ENCODE data around the gene GPR45.
"Not testable (repeated sequence)": the region's sequence is repeated elsewhere in the genome, so short reads cannot be mapped to it uniquely, and the experiment has no call there.

The GPR45 gene

DNA sequence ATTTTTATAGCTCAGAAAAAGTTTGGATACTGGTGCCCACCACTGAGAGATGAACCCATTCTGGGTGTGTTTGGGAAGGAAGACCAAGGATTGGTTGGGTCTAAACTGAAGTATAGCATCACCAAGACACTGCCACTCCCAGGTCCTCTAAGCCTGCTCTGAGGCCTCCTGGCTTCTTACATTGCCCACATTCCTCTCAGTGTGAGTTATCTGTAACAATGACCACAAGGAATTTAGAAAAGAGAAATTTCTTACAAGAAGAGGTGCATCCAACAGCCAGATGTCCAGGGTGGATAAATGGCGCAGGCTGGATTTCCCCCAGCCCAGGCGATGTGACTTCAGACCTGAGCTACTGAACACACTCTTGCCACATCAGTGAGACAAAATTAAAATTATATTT is 1.6 kb upstream of the GPR45 start:
- no peaks in the 10 kb centered on the region for H3K36me3 ChIP-seq (ENCODE audit: control insufficient read depth, low read depth, low read length)
- no peak overlapping the region for H3K27ac ChIP-seq (ENCODE audit: low read length)
- no peak overlapping the region for H3K9ac ChIP-seq (ENCODE audit: low read length)
- peaks cover 6% of the 10 kb centered on the region for H3K27me3 ChIP-seq (ENCODE audit: control insufficient read depth, insufficient read depth, low read length)
- H3K9me3 ChIP-seq (ENCODE audit: control insufficient read depth, low read depth, low read length): no peaks in the 10 kb centered on the region
- H3K4me3 ChIP-seq (ENCODE audit: low read length): no peak overlapping the region
- no peaks in the 10 kb centered on the region for H3K4me1 ChIP-seq (ENCODE audit: control insufficient read depth, low read depth, low read length)

DNA sequence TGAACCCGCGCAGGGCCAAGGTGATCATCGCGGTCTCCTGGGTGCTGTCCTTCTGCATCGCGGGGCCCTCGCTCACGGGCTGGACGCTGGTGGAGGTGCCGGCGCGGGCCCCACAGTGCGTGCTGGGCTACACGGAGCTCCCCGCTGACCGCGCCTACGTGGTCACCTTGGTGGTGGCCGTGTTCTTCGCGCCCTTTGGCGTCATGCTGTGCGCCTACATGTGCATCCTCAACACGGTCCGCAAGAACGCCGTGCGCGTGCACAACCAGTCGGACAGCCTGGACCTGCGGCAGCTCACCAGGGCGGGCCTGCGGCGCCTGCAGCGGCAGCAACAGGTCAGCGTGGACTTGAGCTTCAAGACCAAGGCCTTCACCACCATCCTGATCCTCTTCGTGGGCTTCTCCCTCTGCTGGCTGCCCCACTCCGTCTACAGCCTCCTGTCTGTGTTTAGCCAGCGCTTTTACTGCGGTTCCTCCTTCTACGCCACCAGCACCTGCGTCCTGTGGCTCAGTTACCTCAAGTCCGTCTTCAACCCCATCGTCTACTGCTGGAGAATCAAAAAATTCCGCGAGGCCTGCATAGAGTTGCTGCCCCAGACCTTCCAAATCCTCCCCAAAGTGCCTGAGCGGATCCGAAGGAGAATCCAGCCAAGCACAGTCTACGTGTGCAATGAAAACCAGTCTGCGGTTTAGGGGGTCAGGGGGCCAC is 897 bp downstream of the GPR45 start:
- Histone ChIP-seq H3K36me3 (ENCODE audit: control insufficient read depth, low read depth, low read length) (no peaks in the 10 kb centered on the region), H3K4me3 (ENCODE audit: low read length) (no peak overlapping the region), H3K27ac (ENCODE audit: low read length) (no peak overlapping the region), H3K4me1 (ENCODE audit: control insufficient read depth, low read depth, low read length) (no peaks in the 10 kb centered on the region), H3K9me3 (ENCODE audit: control insufficient read depth, low read depth, low read length) (no peaks in the 10 kb centered on the region), H3K9ac (ENCODE audit: low read length) (no peak overlapping the region), H3K27me3 (ENCODE audit: control insufficient read depth, insufficient read depth, low read length) (peaks cover 6% of the 10 kb centered on the region)

DNA sequence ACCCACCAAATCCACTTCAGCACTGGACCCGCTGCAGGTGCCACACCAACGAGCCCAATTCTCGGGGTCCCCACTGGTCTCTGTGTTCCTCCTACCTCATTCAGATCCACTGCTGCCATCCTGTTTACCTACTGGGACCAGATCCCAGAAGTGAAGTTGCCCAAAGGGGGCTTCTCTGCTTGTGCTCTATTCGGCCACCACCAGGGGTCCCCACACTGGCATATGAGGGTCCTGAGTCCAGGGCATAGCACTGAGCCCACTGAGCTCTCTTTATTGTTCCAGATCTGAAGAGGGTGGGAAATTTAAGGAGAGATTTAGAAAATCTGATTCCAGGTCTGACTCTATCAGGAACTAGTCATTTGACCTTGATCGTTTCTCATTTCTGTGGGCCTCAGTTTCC is 2.4 kb downstream of the GPR45 start:
- no peaks in the 10 kb centered on the region for H3K4me1 ChIP-seq (ENCODE audit: control insufficient read depth, low read depth, low read length)
- no peak overlapping the region for H3K4me3 ChIP-seq (ENCODE audit: low read length)
- no peaks in the 10 kb centered on the region for H3K9me3 ChIP-seq (ENCODE audit: control insufficient read depth, low read depth, low read length)
- no peak overlapping the region for H3K9ac ChIP-seq (ENCODE audit: low read length)
- H3K27ac ChIP-seq (ENCODE audit: low read length): no peak overlapping the region
- no peaks in the 10 kb centered on the region for H3K36me3 ChIP-seq (ENCODE audit: control insufficient read depth, low read depth, low read length)
- H3K27me3 ChIP-seq (ENCODE audit: control insufficient read depth, insufficient read depth, low read length): peaks cover under 1% of the 10 kb centered on the region

GRCh38 chr2:105244451-105244850 is 2.9 kb downstream of the GPR45 start:
- no peak overlapping the region for H3K9ac ChIP-seq (ENCODE audit: low read length)
- H3K27ac ChIP-seq (ENCODE audit: low read length): no peak overlapping the region
- H3K36me3 ChIP-seq (ENCODE audit: control insufficient read depth, low read depth, low read length): no peaks in the 10 kb centered on the region
- H3K4me3 ChIP-seq (ENCODE audit: low read length): no peak overlapping the region
- H3K4me1 ChIP-seq (ENCODE audit: control insufficient read depth, low read depth, low read length): no peaks in the 10 kb centered on the region
- no peaks in the 10 kb centered on the region for H3K9me3 ChIP-seq (ENCODE audit: control insufficient read depth, low read depth, low read length)
- H3K27me3 ChIP-seq (ENCODE audit: control insufficient read depth, insufficient read depth, low read length): no peaks in the 10 kb centered on the region

GRCh38 chr2:105248316-105249070 is 7.0 kb downstream of the GPR45 start:
- Histone ChIP-seq H3K27ac (ENCODE audit: low read length) (no peak overlapping the region), H3K9me3 (ENCODE audit: control insufficient read depth, low read depth, low read length) (no peaks in the 10 kb centered on the region), H3K27me3 (ENCODE audit: control insufficient read depth, insufficient read depth, low read length) (no peaks in the 10 kb centered on the region), H3K36me3 (ENCODE audit: control insufficient read depth, low read depth, low read length) (no peaks in the 10 kb centered on the region), H3K4me3 (ENCODE audit: low read length) (no peak overlapping the region), H3K4me1 (ENCODE audit: control insufficient read depth, low read depth, low read length) (no peaks in the 10 kb centered on the region), H3K9ac (ENCODE audit: low read length) (no peak overlapping the region)

DNA sequence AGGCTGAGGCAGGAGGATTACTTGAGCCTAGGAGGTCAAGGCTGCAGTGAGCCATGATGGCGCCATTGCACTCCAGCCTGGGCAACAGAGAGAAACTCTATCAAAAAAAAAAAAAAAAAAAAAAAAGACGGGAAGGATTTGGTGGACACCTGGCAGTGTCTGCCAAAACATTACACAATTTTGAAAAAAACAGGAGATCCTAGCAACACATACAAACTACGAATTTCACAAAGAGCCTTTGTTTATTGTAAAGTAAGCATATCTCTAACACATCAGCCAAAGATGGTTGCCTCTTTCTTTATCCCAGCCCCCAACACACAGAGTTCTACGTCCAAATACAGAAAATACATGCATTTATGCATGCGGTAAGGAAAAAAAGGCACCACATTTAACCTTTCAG is 7.6 kb downstream of the GPR45 start:
- H3K9ac ChIP-seq (ENCODE audit: low read length): no peak overlapping the region
- no peak overlapping the region for H3K27ac ChIP-seq (ENCODE audit: low read length)
- H3K4me3 ChIP-seq (ENCODE audit: low read length): no peak overlapping the region
- no peaks in the 10 kb centered on the region for H3K27me3 ChIP-seq (ENCODE audit: control insufficient read depth, insufficient read depth, low read length)
- H3K4me1 ChIP-seq (ENCODE audit: control insufficient read depth, low read depth, low read length): no peaks in the 10 kb centered on the region
- no peaks in the 10 kb centered on the region for H3K36me3 ChIP-seq (ENCODE audit: control insufficient read depth, low read depth, low read length)
- no peaks in the 10 kb centered on the region for H3K9me3 ChIP-seq (ENCODE audit: control insufficient read depth, low read depth, low read length)

DNA sequence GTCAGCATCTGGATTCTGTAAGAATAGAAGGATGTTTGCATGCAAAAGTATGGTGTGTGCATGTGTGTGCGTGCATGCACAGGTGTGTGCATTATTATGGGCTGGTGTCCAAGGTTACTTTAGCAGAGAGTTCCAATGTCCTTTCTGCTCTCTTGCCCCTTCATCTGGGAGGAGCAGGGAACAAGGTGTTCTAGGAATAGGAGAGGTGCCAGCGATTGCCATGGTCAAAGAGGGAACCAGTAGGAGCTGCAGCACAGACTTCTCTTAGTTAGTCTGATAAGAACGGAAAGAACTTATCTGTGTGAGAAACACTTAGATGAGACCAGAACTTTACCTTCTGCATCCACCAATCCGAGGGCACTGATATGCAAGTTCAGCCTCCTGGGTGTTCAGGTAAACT is 8.3 kb downstream of the GPR45 start:
- Histone ChIP-seq H3K27ac (ENCODE audit: low read length) (no peak overlapping the region), H3K4me1 (ENCODE audit: control insufficient read depth, low read depth, low read length) (no peaks in the 10 kb centered on the region), H3K27me3 (ENCODE audit: control insufficient read depth, insufficient read depth, low read length) (no peaks in the 10 kb centered on the region), H3K4me3 (ENCODE audit: low read length) (no peak overlapping the region), H3K9ac (ENCODE audit: low read length) (no peak overlapping the region), H3K36me3 (ENCODE audit: control insufficient read depth, low read depth, low read length) (no peaks in the 10 kb centered on the region), H3K9me3 (ENCODE audit: control insufficient read depth, low read depth, low read length) (no peaks in the 10 kb centered on the region)

DNA sequence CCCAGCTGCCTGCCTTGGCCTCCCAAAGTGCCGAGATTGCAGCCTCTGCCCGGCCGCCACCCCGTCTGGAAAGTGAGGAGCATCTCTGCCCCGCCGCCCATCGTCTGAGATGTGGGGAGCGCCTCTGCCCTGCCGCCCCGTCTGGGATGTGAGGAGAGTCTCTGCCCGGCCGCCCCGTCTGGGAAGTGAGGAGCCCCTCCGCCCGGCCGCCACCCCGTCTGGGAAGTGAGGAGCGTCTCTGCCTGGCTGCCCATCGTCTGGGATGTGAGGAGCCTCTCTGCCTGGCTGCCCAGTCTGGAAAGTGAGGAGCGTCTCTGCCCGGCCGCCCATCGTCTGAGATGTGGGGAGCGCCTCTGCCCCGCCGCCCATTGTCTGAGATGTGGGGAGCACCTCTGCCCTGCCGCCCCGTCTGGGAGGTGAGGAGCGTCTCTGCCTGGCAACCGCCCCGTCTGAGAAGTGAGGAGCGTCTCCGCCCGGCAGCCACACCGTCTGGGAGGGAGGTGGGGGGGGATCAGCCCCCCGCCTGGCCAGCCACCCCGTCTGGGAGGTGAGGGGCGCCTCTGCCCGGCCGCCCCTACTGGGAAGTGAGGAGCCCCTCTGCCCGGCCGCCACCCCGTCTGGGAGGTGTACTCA is 9.6 kb downstream of the GPR45 start:
- not testable (repeated sequence) for H3K4me1 ChIP-seq (ENCODE audit: control insufficient read depth, low read depth, low read length)

DNA sequence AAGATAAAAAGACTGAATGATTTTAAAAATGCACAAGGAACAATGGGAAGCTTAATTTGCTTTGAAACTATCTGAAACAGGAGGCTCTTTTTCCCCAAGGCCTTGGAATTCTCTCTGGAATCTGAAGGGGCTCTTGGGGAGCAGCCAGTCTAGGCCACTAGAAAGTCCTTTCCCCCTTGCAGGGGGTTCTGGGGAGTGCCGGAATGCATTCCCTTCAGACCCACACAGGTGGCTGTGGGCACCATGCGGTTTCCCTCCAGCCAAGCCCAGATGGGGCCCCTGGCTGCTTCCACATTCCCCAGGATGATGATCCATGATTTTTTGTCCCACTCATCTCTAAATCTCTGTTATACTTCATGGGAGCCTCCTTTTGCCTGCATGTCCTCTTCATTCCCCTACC is 10.7 kb downstream of the GPR45 start:
- no peaks in the 10 kb centered on the region for H3K27me3 ChIP-seq (ENCODE audit: control insufficient read depth, insufficient read depth, low read length)
- no peaks in the 10 kb centered on the region for H3K4me1 ChIP-seq (ENCODE audit: control insufficient read depth, low read depth, low read length)
- no peaks in the 10 kb centered on the region for H3K36me3 ChIP-seq (ENCODE audit: control insufficient read depth, low read depth, low read length)
- H3K9ac ChIP-seq (ENCODE audit: low read length): no peak overlapping the region
- H3K27ac ChIP-seq (ENCODE audit: low read length): no peak overlapping the region
- H3K9me3 ChIP-seq (ENCODE audit: control insufficient read depth, low read depth, low read length): no peaks in the 10 kb centered on the region
- H3K4me3 ChIP-seq (ENCODE audit: low read length): no peak overlapping the region

More for the DNA sequence above, 9.6 kb downstream of the GPR45 start:
- not testable (repeated sequence) for H3K4me3 ChIP-seq (ENCODE audit: low read length); H3K27ac ChIP-seq (ENCODE audit: low read length); H3K9me3 ChIP-seq (ENCODE audit: control insufficient read depth, low read depth, low read length); H3K27me3 ChIP-seq (ENCODE audit: control insufficient read depth, insufficient read depth, low read length); H3K36me3 ChIP-seq (ENCODE audit: control insufficient read depth, low read depth, low read length); H3K9ac ChIP-seq (ENCODE audit: low read length)

DNA sequence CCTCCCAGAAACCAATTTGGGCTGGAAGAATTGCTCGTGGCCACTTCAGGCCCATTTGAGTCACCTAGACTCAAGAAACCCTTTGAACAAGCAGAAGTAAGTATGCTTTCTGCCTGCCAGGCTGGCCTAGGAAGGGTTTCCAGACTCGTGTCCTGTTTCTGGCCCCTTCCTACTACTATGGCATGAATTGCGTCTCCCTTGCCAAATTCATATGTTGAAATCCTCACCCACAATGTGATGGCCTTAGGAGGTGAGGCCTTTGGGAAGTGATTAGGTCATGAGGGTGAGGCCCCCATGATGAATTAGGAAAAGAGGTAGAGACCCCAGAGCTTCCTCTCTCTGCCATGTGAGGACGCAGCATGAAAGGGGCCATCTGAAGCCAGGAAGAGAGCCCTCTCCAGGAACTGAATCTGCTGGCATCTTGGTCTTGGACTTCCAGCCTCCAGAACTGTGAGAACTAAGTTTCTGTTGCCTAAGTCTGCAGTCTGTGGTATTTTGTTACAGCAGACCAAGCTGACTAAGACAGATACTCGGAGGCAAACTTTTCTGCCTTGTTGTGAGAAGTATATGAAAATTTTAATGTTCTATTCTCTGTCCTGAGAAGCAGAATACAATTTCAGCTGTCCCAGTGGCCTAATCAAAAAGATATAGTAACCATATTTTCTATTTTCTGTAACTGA is 13.1 kb downstream of the GPR45 start:
- H3K27me3 ChIP-seq (ENCODE audit: control insufficient read depth, insufficient read depth, low read length): no peaks in the 10 kb centered on the region
- H3K36me3 ChIP-seq (ENCODE audit: control insufficient read depth, low read depth, low read length): no peaks in the 10 kb centered on the region
- H3K4me1 ChIP-seq (ENCODE audit: control insufficient read depth, low read depth, low read length): no peaks in the 10 kb centered on the region
- no peak overlapping the region for H3K4me3 ChIP-seq (ENCODE audit: low read length)
- no peak overlapping the region for H3K27ac ChIP-seq (ENCODE audit: low read length)
- no peak overlapping the region for H3K9ac ChIP-seq (ENCODE audit: low read length)
- no peaks in the 10 kb centered on the region for H3K9me3 ChIP-seq (ENCODE audit: control insufficient read depth, low read depth, low read length)

DNA sequence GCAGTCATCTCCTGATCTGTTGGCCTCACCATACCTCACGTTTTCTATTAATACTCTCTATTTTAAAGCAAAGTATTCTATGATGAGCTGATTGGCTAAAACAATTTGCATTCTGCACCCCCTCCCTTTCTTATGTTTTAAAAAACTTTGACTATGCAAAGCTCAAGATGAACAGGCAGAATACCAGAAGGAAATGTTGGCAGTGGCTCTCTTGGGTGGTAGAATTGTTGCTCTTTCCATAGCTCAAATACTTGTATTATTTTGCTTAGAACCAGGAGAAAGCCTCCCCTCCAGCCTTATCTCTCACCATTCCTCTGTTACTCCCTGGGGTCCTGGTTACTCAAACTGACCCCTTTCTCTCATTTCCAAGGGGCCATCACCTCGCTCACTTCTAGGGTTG is 14.4 kb downstream of the GPR45 start:
- Histone ChIP-seq H3K27ac (ENCODE audit: low read length) (no peak overlapping the region), H3K4me3 (ENCODE audit: low read length) (no peak overlapping the region), H3K9me3 (ENCODE audit: control insufficient read depth, low read depth, low read length) (no peaks in the 10 kb centered on the region), H3K36me3 (ENCODE audit: control insufficient read depth, low read depth, low read length) (no peaks in the 10 kb centered on the region), H3K9ac (ENCODE audit: low read length) (no peak overlapping the region), H3K27me3 (ENCODE audit: control insufficient read depth, insufficient read depth, low read length) (no peaks in the 10 kb centered on the region), H3K4me1 (ENCODE audit: control insufficient read depth, low read depth, low read length) (no peaks in the 10 kb centered on the region)

All from iPS-18a (cell line).